Suprapubic skin (tissue), 4 donors: ENCODE results near the gene NEU3.

ENCODE experiments used
- EP300 ChIP-seq: sonication (generic); formaldehyde crosslinking; IDR thresholded peaks from one replicate; pipeline ENCODE4 v1.6.1; 2017; ENCODE audit warnings: antibody characterized with exemption
- POLR2A ChIP-seq, 2 donors: fragments of 450-650 bp; IDR thresholded peaks; one replicate each; pipeline ENCODE4 v1.6.1; 2017; ENCODE audit warnings: antibody characterized with exemption in 2 of 2, mild to moderate bottlenecking in 2 of 2, moderate library complexity in 2 of 2
- POLR2AphosphoS5 ChIP-seq, 3 donors: sonication (generic); formaldehyde crosslinking; IDR thresholded peaks; one replicate each; pipeline ENCODE4 v1.6.1; 2017; ENCODE audit warnings: antibody characterized with exemption in 3 of 3
- TF ChIP-seq, protein P1 (sequence below), 2 donors: fragments of 200-600 bp in 1 of 2; fragments of 450-650 bp in 1 of 2; sonication (generic) in 1 of 2; IDR thresholded peaks; one replicate each; pipeline ENCODE4 v1.5.1; 2016 to 2019; ENCODE audit warnings: antibody characterized with exemption in 2 of 2, mild to moderate bottlenecking in 1 of 2, moderate library complexity in 1 of 2

DNA sequence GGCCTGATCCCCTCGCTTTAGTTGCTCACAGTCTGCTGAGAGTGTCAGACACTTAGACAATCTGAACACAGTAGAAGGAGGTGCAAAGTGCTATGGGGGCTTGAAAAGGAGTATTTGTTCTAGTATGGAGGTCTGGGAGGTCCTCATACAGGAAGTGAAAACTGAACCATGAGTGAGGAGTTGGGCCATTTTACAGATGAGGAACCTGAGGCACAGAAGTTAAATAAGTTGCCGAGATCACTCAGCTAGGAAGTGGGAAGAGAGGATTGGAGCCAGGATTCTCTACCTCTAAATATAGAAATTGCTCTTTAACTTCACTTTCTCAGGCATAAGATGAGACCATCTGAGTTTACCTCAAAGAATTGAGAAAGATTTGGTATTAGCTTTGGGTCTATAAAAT is 4.0 kb upstream of the NEU3 start:
- TF ChIP-seq, protein P1, sequence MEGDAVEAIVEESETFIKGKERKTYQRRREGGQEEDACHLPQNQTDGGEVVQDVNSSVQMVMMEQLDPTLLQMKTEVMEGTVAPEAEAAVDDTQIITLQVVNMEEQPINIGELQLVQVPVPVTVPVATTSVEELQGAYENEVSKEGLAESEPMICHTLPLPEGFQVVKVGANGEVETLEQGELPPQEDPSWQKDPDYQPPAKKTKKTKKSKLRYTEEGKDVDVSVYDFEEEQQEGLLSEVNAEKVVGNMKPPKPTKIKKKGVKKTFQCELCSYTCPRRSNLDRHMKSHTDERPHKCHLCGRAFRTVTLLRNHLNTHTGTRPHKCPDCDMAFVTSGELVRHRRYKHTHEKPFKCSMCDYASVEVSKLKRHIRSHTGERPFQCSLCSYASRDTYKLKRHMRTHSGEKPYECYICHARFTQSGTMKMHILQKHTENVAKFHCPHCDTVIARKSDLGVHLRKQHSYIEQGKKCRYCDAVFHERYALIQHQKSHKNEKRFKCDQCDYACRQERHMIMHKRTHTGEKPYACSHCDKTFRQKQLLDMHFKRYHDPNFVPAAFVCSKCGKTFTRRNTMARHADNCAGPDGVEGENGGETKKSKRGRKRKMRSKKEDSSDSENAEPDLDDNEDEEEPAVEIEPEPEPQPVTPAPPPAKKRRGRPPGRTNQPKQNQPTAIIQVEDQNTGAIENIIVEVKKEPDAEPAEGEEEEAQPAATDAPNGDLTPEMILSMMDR (IDR thresholded peaks at IDR 0.05), result no peak
- TF ChIP-seq POLR2AphosphoS5 (IDR thresholded peaks at IDR 0.05) (no peak), POLR2A (IDR thresholded peaks at IDR 0.05) (no peak), EP300 (no peak)
